ENCODE data around the gene TADA3. TPM values are rescaled to one million over a fixed set of nuclear protein-coding genes. Genes with fewer than 3 reads are reported as not detected.

TADA3 gene
- total RNA-seq, 1 donor from 2014 or later = 45.3 TPM

DNA sequence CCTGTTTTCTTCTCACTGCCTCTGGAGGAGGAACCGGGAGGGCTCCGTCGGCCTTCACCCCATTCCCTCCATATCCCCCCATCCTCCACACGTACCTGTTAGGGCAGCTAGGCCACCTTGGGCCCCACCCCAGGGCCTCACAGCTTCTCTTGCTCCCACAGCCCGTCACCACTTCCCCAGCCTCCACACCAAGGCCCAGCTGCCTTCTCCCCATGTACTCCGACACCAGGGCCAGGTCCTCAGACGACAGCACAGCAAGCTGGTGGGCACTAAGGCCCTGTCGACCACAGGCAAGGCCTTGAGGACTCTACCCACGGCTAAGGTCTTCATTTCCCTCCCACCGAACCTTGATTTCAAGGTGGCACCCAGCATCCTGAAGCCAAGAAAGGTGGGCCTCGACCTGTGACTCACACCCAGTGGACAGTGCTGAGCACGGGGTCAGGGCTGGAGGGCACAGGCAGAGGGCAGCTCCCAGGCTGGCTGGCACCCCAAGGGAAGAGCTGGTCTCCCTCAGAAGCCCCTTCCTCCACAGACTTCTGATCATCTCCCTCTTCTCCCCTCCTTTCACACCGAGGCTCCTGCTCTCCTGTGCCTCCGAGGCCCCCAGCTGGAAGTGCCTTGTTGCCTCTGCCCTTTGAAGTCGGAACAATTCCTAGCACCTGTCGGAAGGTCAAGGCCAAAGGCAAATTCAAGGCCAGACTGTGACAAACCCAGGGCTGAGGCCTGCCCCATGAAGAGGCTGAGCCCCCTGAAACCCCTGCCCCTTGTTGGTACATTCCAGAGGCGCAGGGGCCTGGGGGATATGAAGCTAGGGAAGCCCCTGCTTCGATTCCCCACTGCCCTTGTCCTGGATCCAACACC, 42.5 kb upstream of the TADA3 start:
- Histone ChIP-seq H3K9me3 (replicated peaks) (no peaks in the 10 kb centered on the region), H3K4me3 (no peak overlapping the region), H3K27me3 (ENCODE audit: low read depth) (no peaks in the 10 kb centered on the region), H3K27ac (replicated peaks) (no peak overlapping the region), H3K36me3 (peaks cover 53% of the 10 kb centered on the region), H3K4me1 (no peaks in the 10 kb centered on the region)
- TF ChIP-seq CTCF (IDR thresholded peaks at IDR 0.05; ENCODE audit: borderline replicate concordance) = no peak
- intact Hi-C loops (cut with micrococcal nuclease) = no loop called here
- no peak for DNase-seq

DNA sequence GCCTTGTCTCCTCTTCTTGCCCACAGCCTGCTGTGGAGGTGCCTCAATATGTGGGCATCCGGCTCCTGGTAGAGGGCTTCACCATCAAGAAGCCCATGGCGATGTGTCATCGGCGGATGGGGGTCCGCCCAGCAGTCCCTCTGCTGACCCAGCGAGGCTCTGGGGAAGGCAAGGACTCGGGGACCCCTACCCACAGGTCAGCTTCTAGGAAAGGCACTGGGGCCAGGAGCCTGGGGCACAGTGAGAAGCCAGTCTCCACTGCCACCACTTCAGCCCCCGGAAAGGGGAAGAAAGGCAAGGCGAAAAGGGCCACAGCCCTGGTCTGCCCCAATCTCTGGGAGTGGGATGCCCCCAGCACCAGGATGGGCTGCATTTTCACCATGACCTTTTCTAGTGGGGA, 40.8 kb upstream of the TADA3 start:
- Histone ChIP-seq H3K36me3 (peaks cover 59% of the 10 kb centered on the region), H3K27ac (replicated peaks) (no peak overlapping the region), H3K4me3 (no peak overlapping the region), H3K27me3 (ENCODE audit: low read depth) (no peaks in the 10 kb centered on the region), H3K4me1 (no peaks in the 10 kb centered on the region), H3K9me3 (replicated peaks) (no peaks in the 10 kb centered on the region)
- intact Hi-C loops (cut with micrococcal nuclease) = no loop called here
- no peak for TF ChIP-seq CTCF (IDR thresholded peaks at IDR 0.05; ENCODE audit: borderline replicate concordance)
- DNase-seq = no peak

- no peaks in the 10 kb centered on the region for H3K9me3 ChIP-seq (replicated peaks)
- no peak for DNase-seq
- no peaks in the 10 kb centered on the region for H3K4me1 ChIP-seq
- no peak for TF ChIP-seq CTCF (IDR thresholded peaks at IDR 0.05; ENCODE audit: borderline replicate concordance)
- no peak overlapping the region for H3K4me3 ChIP-seq
- H3K27me3 ChIP-seq (ENCODE audit: low read depth) = no peaks in the 10 kb centered on the region
- H3K36me3 ChIP-seq = peaks cover 59% of the 10 kb centered on the region
- H3K27ac ChIP-seq (replicated peaks) = no peak overlapping the region
- intact Hi-C loops (cut with micrococcal nuclease) = no loop called here
Measured at GRCh38 chr3:9831253-9831652, 39.0 kb upstream of the TADA3 start.

- TF ChIP-seq CTCF (IDR thresholded peaks at IDR 0.05; ENCODE audit: borderline replicate concordance) = no peak
- H3K27ac ChIP-seq (replicated peaks) = no peak overlapping the region
- no peaks in the 10 kb centered on the region for H3K9me3 ChIP-seq (replicated peaks)
- no peak for DNase-seq
- H3K27me3 ChIP-seq (ENCODE audit: low read depth) = no peaks in the 10 kb centered on the region
- intact Hi-C loops (cut with micrococcal nuclease) = no loop called here
- no peak overlapping the region for H3K4me3 ChIP-seq
- H3K36me3 ChIP-seq = peaks cover 39% of the 10 kb centered on the region
- H3K4me1 ChIP-seq = no peaks in the 10 kb centered on the region
Measured at GRCh38 chr3:9828801-9829755, 36.8 kb upstream of the TADA3 start.

- H3K4me3 ChIP-seq = no peak overlapping the region
- no peak for TF ChIP-seq CTCF (IDR thresholded peaks at IDR 0.05; ENCODE audit: borderline replicate concordance)
- DNase-seq = no peak
- intact Hi-C loops (cut with micrococcal nuclease) = no loop called here
- H3K36me3 ChIP-seq = peaks cover 23% of the 10 kb centered on the region
- H3K27ac ChIP-seq (replicated peaks) = no peak overlapping the region
- no peaks in the 10 kb centered on the region for H3K4me1 ChIP-seq
- no peaks in the 10 kb centered on the region for H3K27me3 ChIP-seq (ENCODE audit: low read depth)
- no peaks in the 10 kb centered on the region for H3K9me3 ChIP-seq (replicated peaks)
Measured at GRCh38 chr3:9826815-9827573, 34.7 kb upstream of the TADA3 start.

Measured in left ventricle myocardium inferior (tissue), 1 donor.